GM18909 (cell line): ENCODE data around the gene CHTF18.

Experiments
- ATAC-seq: cut with Tn5 transposase; IDR thresholded peaks from one replicate; pipeline ENCODE4 v1.9.1; 2021; ENCODE audit warnings: mild to moderate bottlenecking; ENCODE audit not compliant: unreplicated experiment, poor library complexity

Gene CHTF18

GRCh38 chr16:789191-789850, 901 bp downstream of the CHTF18 start:
- ATAC-seq = no peak

GRCh38 chr16:790086-790485, 1.7 kb downstream of the CHTF18 start:
- ATAC-seq = no peak

GRCh38 chr16:791131-791530, 2.7 kb downstream of the CHTF18 start:
- no peak for ATAC-seq

GRCh38 chr16:792221-792995, 4.0 kb downstream of the CHTF18 start:
- ATAC-seq = no peak

- no peak for ATAC-seq
Observed at GRCh38 chr16:793414-793813, 5.0 kb downstream of the CHTF18 start.

- ATAC-seq = no peak
Observed at GRCh38 chr16:794091-794822, 5.8 kb downstream of the CHTF18 start.

- no peak for ATAC-seq
Observed at GRCh38 chr16:794853-795466, 6.5 kb downstream of the CHTF18 start.

GRCh38 chr16:795580-796229, 7.3 kb downstream of the CHTF18 start:
- ATAC-seq = no peak

GRCh38 chr16:796296-797119, 8.1 kb downstream of the CHTF18 start:
- ATAC-seq = no peak

- no peak for ATAC-seq
Observed at GRCh38 chr16:797120-797420, 8.7 kb downstream of the CHTF18 start.

GRCh38 chr16:797686-798085, 9.3 kb downstream of the CHTF18 start:
- no peak for ATAC-seq

GRCh38 chr16:798666-799065, 10.2 kb downstream of the CHTF18 start:
- no peak for ATAC-seq

- ATAC-seq = no peak
Observed at GRCh38 chr16:799111-799947, 10.9 kb downstream of the CHTF18 start.

GRCh38 chr16:799948-800833, 11.8 kb downstream of the CHTF18 start, which contains the start of gene GNG13:
TSS of gene GNG13 (minus strand) at chr16:800734. CDS start at chr16:799077, 1,657 bp downstream.
- ATAC-seq = no peak

- no peak for ATAC-seq
Observed at GRCh38 chr16:800834-801511, 12.6 kb downstream of the CHTF18 start.

GRCh38 chr16:801584-802363, 13.4 kb downstream of the CHTF18 start:
- no peak for ATAC-seq
